ENCODE results near the gene GSTM3. TPM values are rescaled to one million over a fixed set of nuclear protein-coding genes. Genes with fewer than 3 reads are reported as not detected.
"Not testable (repeated sequence)": the region's sequence is repeated elsewhere in the genome, so short reads cannot be mapped to it uniquely, and the experiment has no call there.

The GSTM3 gene
- total RNA-seq, 1 experiment from 2014 or later: 10.6 TPM

- Mint-ChIP-seq H3K9me3 (ENCODE audit: unreplicated experiment) (no peaks in the 10 kb centered on the region), H3K4me1 (ENCODE audit: low read depth, unreplicated experiment) (peaks cover 22% of the 10 kb centered on the region), H3K27ac (ENCODE audit: unreplicated experiment) (no peak overlapping the region), H3K27me3 (ENCODE audit: insufficient read depth, unreplicated experiment) (no peaks in the 10 kb centered on the region), H3K4me3 (ENCODE audit: unreplicated experiment) (no peak overlapping the region), H3K36me3 (ENCODE audit: insufficient read depth, unreplicated experiment) (peaks cover 11% of the 10 kb centered on the region)
- Histone ChIP-seq H3K9me3 (no peaks in the 10 kb centered on the region), H3K4me3 (ENCODE audit: low read depth, low read length) (no peak overlapping the region), H3K27me3 (replicated peaks; ENCODE audit: control insufficient read depth, insufficient read depth, low read length) (no peaks in the 10 kb centered on the region), H3K36me3 (ENCODE audit: control insufficient read depth, insufficient read depth, low read length) (peaks cover 1% of the 10 kb centered on the region), H3K4me1 (peaks cover under 1% of the 10 kb centered on the region)
- intact Hi-C loops (cut with micrococcal nuclease; ENCODE audit: unreplicated experiment): no loop called here
- no peak for DNase-seq
- ChIA-PET POLR2A (no interaction called here), CTCF (no interaction called here)
- TF ChIP-seq CTCF (IDR thresholded peaks at IDR 0.05; ENCODE audit: insufficient read depth in 1 of 2, low read depth in 1 of 2, low read length in 1 of 2, severe bottlenecking in 1 of 2, unreplicated experiment in 1 of 2): no peak
- no TSS peak for BruUV-seq (replicated peaks)
Observed at GRCh38 chr1:109757936-109758786, 17.3 kb upstream of the GSTM3 start.

- H3K9me3 ChIP-seq: no peaks in the 10 kb centered on the region
- no peak overlapping the region for H3K27ac Mint-ChIP-seq (ENCODE audit: unreplicated experiment)
- H3K36me3 ChIP-seq (ENCODE audit: control insufficient read depth, insufficient read depth, low read length): peaks cover 1% of the 10 kb centered on the region
- H3K4me3 Mint-ChIP-seq (ENCODE audit: unreplicated experiment): no peak overlapping the region
- H3K27me3 Mint-ChIP-seq (ENCODE audit: insufficient read depth, unreplicated experiment): no peaks in the 10 kb centered on the region
- DNase-seq: no peak
- intact Hi-C loops (cut with micrococcal nuclease; ENCODE audit: unreplicated experiment): no loop called here
- TF ChIP-seq CTCF (IDR thresholded peaks at IDR 0.05; ENCODE audit: insufficient read depth in 1 of 2, low read depth in 1 of 2, low read length in 1 of 2, severe bottlenecking in 1 of 2, unreplicated experiment in 1 of 2): no peak
- H3K27me3 ChIP-seq (replicated peaks; ENCODE audit: control insufficient read depth, insufficient read depth, low read length): no peaks in the 10 kb centered on the region
- no peaks in the 10 kb centered on the region for H3K9me3 Mint-ChIP-seq (ENCODE audit: unreplicated experiment)
- H3K4me3 ChIP-seq (ENCODE audit: low read depth, low read length): no peak overlapping the region
- peaks cover 12% of the 10 kb centered on the region for H3K4me1 Mint-ChIP-seq (ENCODE audit: low read depth, unreplicated experiment)
- ChIA-PET POLR2A (no interaction called here), CTCF (no interaction called here)
- H3K36me3 Mint-ChIP-seq (ENCODE audit: insufficient read depth, unreplicated experiment): peaks cover 11% of the 10 kb centered on the region
- BruUV-seq (replicated peaks): no TSS peak
- no peaks in the 10 kb centered on the region for H3K4me1 ChIP-seq
Observed at GRCh38 chr1:109756848-109757521, 16.1 kb upstream of the GSTM3 start.

GRCh38 chr1:109756325-109756724 is 15.5 kb upstream of the GSTM3 start:
- Mint-ChIP-seq H3K36me3 (ENCODE audit: insufficient read depth, unreplicated experiment) (peaks cover 11% of the 10 kb centered on the region), H3K4me1 (ENCODE audit: low read depth, unreplicated experiment) (peaks cover 12% of the 10 kb centered on the region)
- H3K9me3 ChIP-seq; DNase-seq; BruUV-seq (replicated peaks); H3K4me3 Mint-ChIP-seq (ENCODE audit: unreplicated experiment); H3K9me3 Mint-ChIP-seq (ENCODE audit: unreplicated experiment); H3K27me3 ChIP-seq (replicated peaks; ENCODE audit: control insufficient read depth, insufficient read depth, low read length); intact Hi-C loops (cut with micrococcal nuclease; ENCODE audit: unreplicated experiment); CTCF ChIA-PET; H3K36me3 ChIP-seq (ENCODE audit: control insufficient read depth, insufficient read depth, low read length); POLR2A ChIA-PET; H3K27ac Mint-ChIP-seq (ENCODE audit: unreplicated experiment); H3K27me3 Mint-ChIP-seq (ENCODE audit: insufficient read depth, unreplicated experiment); H3K4me3 ChIP-seq (ENCODE audit: low read depth, low read length); H3K4me1 ChIP-seq: not testable (repeated sequence)
